CD4-positive, alpha-beta T cell treated with Interleukin-12 subunit alpha and Interleukin-12 subunit beta, for 1 hour (primary cell): ENCODE data around the gene TNFRSF14.

Source experiments
- DNase-seq: peaks from one replicate; pipeline ENCODE4 v3.0.0-alpha.2; 2020

The TNFRSF14 gene

GRCh38 chr1:2589431-2590232, 33.5 kb downstream of the TNFRSF14 start:
- no peak for DNase-seq

- DNase-seq, result no peak
Measured at GRCh38 chr1:2590233-2591141, 34.3 kb downstream of the TNFRSF14 start.

GRCh38 chr1:2591233-2591580, 35.0 kb downstream of the TNFRSF14 start:
- DNase-seq, result no peak

- no peak for DNase-seq
Measured at GRCh38 chr1:2591581-2592261, 35.5 kb downstream of the TNFRSF14 start.

- no peak for DNase-seq
Measured at GRCh38 chr1:2592672-2593071, 36.5 kb downstream of the TNFRSF14 start.

- no peak for DNase-seq
Measured at GRCh38 chr1:2593251-2593878, 37.2 kb downstream of the TNFRSF14 start.

- no peak for DNase-seq
Measured at GRCh38 chr1:2594001-2594640, 38.0 kb downstream of the TNFRSF14 start.

GRCh38 chr1:2594641-2595131, 38.5 kb downstream of the TNFRSF14 start:
- DNase-seq, result no peak

- no peak for DNase-seq
Measured at GRCh38 chr1:2595261-2595811, 39.2 kb downstream of the TNFRSF14 start.

- DNase-seq, result no peak
Measured at GRCh38 chr1:2595812-2596529, 39.8 kb downstream of the TNFRSF14 start.

- no peak for DNase-seq
Measured at GRCh38 chr1:2596530-2597333, 40.6 kb downstream of the TNFRSF14 start.

GRCh38 chr1:2597441-2598328, 41.5 kb downstream of the TNFRSF14 start:
- no peak for DNase-seq

GRCh38 chr1:2598329-2598931, 42.3 kb downstream of the TNFRSF14 start:
- no peak for DNase-seq

- DNase-seq, result no peak
Measured at GRCh38 chr1:2601721-2602303, 45.6 kb downstream of the TNFRSF14 start.

GRCh38 chr1:2602311-2602835, 46.2 kb downstream of the TNFRSF14 start:
- no peak for DNase-seq

GRCh38 chr1:2602866-2603520, 46.8 kb downstream of the TNFRSF14 start:
- DNase-seq, result no peak

GRCh38 chr1:2603521-2604155, 47.5 kb downstream of the TNFRSF14 start:
- DNase-seq, result no peak
